Stomach (tissue), 9 donors: ENCODE data around the gene ABHD4. TPM values are rescaled to one million over a fixed set of nuclear protein-coding genes. Genes with fewer than 3 reads are reported as not detected.

Source experiments
- DNase-seq, 2 donors: peaks; one replicate each; pipeline versions ENCODE4 v3.0.0 to v3.0.0-alpha.2; 2013 to 2019
- H3K27ac ChIP-seq, 5 donors: fragments of 200-600 bp in 4 of 5; sonication (generic) in 4 of 5; one replicate each; pipeline ENCODE4 v1.5.1; 2013 to 2019; ENCODE audit warnings: mild to moderate bottlenecking in 1 of 5, moderate library complexity in 1 of 5
- H3K27me3 ChIP-seq, 3 donors: fragments of 200-600 bp; sonication (generic); one replicate each; pipeline ENCODE4 v1.5.1; 2017 to 2019; ENCODE audit warnings: mixed run types in 1 of 3
- H3K36me3 ChIP-seq, 4 donors: fragments of 200-600 bp; sonication (generic); 1 replicate in 3 of 4; 2 replicates in 1 of 4; pipeline ENCODE4 v1.5.1; 2016 to 2019
- H3K4me1 ChIP-seq, 4 donors: fragments of 200-600 bp; sonication (generic); one replicate each; pipeline ENCODE4 v1.5.1; 2016 to 2019
- H3K4me3 ChIP-seq, 4 donors: fragments of 200-600 bp; sonication (generic) in 3 of 4; one replicate each; pipeline ENCODE4 v1.5.1; 2016 to 2019; ENCODE audit warnings: mild to moderate bottlenecking in 1 of 4
- H3K9me3 ChIP-seq, 4 donors: fragments of 200-600 bp; sonication (generic); one replicate each; pipeline ENCODE4 v1.5.1; 2016 to 2019
- EP300 ChIP-seq: sonication (generic); formaldehyde crosslinking; IDR thresholded peaks from one replicate; pipeline ENCODE4 v1.6.1; 2017; ENCODE audit warnings: antibody characterized with exemption
- POLR2A ChIP-seq, 4 donors: fragments of 450-650 bp; IDR thresholded peaks; one replicate each; pipeline ENCODE4 v1.6.1; 2016; ENCODE audit warnings: antibody characterized with exemption in 4 of 4, control low read depth in 2 of 4, mild to moderate bottlenecking in 1 of 4, moderate library complexity in 1 of 4
- POLR2AphosphoS5 ChIP-seq, 3 donors: sonication (generic); formaldehyde crosslinking; IDR thresholded peaks; one replicate each; pipeline ENCODE4 v1.6.1; 2016; ENCODE audit warnings: antibody characterized with exemption in 3 of 3
- WGBS, 5 donors: extraction: QIAGEN DNeasy Blood & Tissue Kit in 3 of 5; methylation state at CpG; one replicate each; pipeline versions ENCODE4 v1.1.5 to v1.1.7; 2013 to 2018; 5-methylcytosine and 5-hydroxymethylcytosine counted together
- intact Hi-C: fragments of 100-400 bp; cut with DNase I; formaldehyde crosslinking; loops from one replicate; pipeline ENCODE4 v1.15.1; 2023; ENCODE audit warnings: low total_unique reads
- polyA plus RNA-seq, 3 donors: library from polyadenylated mRNA; stranded (reverse); fragments of 200-250 nt; gene quantifications; one replicate each; pipeline ENCODE4 v1.2.3, GENCODE V29; 2013
- total RNA-seq, 5 donors: library from RNA; depleted of rRNA; stranded (reverse); fragments of >200 nt; gene quantifications; one replicate each; pipeline versions ENCODE4 v1.1.0 to v1.2.3, GENCODE V29; 2014 to 2016
- TF ChIP-seq, protein P1 (sequence below), 7 experiments: fragments of 450-650 bp in 4 of 7; fragments of 200-600 bp in 3 of 7; sonication (generic) in 3 of 7; IDR thresholded peaks; one replicate each; pipeline ENCODE4 v1.5.1; 2016 to 2019; ENCODE audit warnings: antibody characterized with exemption in 7 of 7, control low read depth in 2 of 7, mild to moderate bottlenecking in 1 of 7
- donor health status: healthy with polysubstance abuse.
- donor health status: Bipolar disorder and iron deficiency.
- donor health status: healthy.

ABHD4 gene
- total and polyA plus RNA-seq, 8 donors: 12.2 to 130 (median 23.2) TPM

DNA sequence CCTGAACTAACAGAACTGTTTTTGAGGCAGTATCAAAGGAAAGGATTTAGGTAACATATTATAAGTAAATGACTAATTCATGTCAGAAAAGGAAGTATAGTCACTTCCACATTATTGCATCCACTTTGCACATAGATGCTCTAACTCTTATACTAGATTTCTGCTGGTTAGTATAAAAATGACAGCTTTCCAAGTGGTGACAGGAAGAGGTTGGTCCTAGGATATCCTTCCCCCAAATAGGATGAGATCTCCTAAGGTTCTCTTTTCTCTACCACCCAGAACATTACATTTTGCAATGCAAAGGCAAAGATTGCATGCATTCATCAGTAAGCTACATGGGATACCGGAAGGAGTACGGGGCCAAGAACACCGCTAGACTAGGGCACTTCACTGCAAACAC lies 24.3 kb upstream of the ABHD4 start:
- Histone ChIP-seq H3K27me3 (no peaks in the 10 kb centered on the region), H3K4me1 (peaks cover 19 to 58% (median 37%) of the 10 kb centered on the region in 4 donors), H3K36me3 (peaks cover 9 to 51% (median 45%) of the 10 kb centered on the region in 4 donors), H3K27ac (no peak overlapping the region), H3K4me3 (no peak overlapping the region), H3K9me3 (no peaks in the 10 kb centered on the region)
- WGBS, 5 donors: 78 to 99% (median 96%) methylated on average over 3 of the region's 3 CpGs
- TF ChIP-seq POLR2A (IDR thresholded peaks at IDR 0.05) (no peak), POLR2AphosphoS5 (IDR thresholded peaks at IDR 0.05) (no peak), EP300 (no peak)
- TF ChIP-seq, protein P1, sequence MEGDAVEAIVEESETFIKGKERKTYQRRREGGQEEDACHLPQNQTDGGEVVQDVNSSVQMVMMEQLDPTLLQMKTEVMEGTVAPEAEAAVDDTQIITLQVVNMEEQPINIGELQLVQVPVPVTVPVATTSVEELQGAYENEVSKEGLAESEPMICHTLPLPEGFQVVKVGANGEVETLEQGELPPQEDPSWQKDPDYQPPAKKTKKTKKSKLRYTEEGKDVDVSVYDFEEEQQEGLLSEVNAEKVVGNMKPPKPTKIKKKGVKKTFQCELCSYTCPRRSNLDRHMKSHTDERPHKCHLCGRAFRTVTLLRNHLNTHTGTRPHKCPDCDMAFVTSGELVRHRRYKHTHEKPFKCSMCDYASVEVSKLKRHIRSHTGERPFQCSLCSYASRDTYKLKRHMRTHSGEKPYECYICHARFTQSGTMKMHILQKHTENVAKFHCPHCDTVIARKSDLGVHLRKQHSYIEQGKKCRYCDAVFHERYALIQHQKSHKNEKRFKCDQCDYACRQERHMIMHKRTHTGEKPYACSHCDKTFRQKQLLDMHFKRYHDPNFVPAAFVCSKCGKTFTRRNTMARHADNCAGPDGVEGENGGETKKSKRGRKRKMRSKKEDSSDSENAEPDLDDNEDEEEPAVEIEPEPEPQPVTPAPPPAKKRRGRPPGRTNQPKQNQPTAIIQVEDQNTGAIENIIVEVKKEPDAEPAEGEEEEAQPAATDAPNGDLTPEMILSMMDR (IDR thresholded peaks at IDR 0.05): no peak
- no peak for DNase-seq
- intact Hi-C loops: loop anchor here (10.0 kb wide), 1 partner anchor 71 kb away; the partner anchor contains the start of gene OR6J1

DNA sequence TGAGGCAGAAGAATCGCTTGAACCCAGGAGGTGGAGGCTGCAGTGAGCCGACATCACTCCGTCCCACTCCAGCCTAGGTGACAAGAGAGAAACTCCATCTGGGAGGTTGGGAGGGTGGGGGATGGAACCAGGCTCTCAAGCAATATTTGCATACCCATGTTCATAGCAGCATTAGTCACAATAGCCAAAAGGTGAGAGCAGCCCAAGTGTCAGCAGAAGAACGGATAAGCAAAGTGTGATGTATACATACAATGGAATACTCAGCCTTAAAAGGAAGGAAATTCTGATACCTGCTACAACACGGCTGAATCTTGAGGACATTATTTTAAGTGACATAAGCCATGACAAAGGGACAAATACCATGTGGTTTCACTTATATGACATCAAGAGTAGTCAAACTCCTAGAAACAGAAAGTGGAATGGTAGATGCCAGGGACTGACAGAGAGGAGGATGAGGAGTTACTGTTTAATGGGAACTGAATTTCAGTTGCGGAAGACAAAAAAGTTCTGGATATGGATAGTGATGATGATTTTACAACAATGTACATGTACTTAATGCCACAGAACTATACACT lies 20.7 kb upstream of the ABHD4 start:
- no peak for TF ChIP-seq POLR2AphosphoS5 (IDR thresholded peaks at IDR 0.05)
- TF ChIP-seq, protein P1 (IDR thresholded peaks at IDR 0.05): no peak
- no peak for TF ChIP-seq EP300
- no peak for TF ChIP-seq POLR2A (IDR thresholded peaks at IDR 0.05)
- intact Hi-C loops: loop anchor here (10.0 kb wide), 1 partner anchor 67 kb away; the partner anchor contains the start of gene OR6J1
- no peaks in the 10 kb centered on the region for H3K27me3 ChIP-seq
- H3K4me1 ChIP-seq: peaks cover 2 to 53% (median 26%) of the 10 kb centered on the region in 4 donors
- H3K36me3 ChIP-seq: peaks cover 9 to 36% (median 29%) of the 10 kb centered on the region in 4 donors
- H3K9me3 ChIP-seq: no peaks in the 10 kb centered on the region
- H3K4me3 ChIP-seq: no peak overlapping the region
- H3K27ac ChIP-seq: no peak overlapping the region
- DNase-seq: no peak
- 72 to 82% (median 77%) methylated on average over 6 of the region's 6 CpGs for WGBS, 5 donors

DNA sequence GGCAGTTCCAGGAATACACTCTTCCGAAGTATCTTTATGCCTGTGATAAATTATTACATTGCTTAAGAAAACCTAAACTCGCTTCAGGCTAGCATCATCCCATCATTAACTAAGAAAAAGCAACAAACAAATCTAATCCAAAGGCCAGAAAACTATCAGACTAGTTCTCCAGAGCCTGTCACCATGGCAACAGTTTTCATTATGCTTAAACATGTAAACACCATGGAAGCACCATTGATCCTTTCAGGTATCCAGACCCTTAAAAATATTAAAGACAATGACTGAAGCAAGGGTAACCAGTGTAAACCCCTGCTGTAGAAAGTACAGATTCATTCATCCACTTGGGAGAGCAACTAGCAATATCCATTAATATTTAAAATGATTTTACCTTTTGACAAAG lies 18.9 kb upstream of the ABHD4 start:
- no peak overlapping the region for H3K27ac ChIP-seq
- peaks cover 0 to 61% (median 32%) of the 10 kb centered on the region in 4 donors for H3K4me1 ChIP-seq
- WGBS, 5 donors: 69 to 84% (median 73%) methylated on average over 2 of the region's 2 CpGs
- H3K27me3 ChIP-seq: no peaks in the 10 kb centered on the region
- peaks cover 4 to 25% (median 16%) of the 10 kb centered on the region in 4 donors for H3K36me3 ChIP-seq
- H3K4me3 ChIP-seq: no peak overlapping the region
- intact Hi-C loops: loop anchor here (10.0 kb wide), 1 partner anchor 66 kb away; the partner anchor contains the start of gene OR6J1
- TF ChIP-seq POLR2AphosphoS5 (IDR thresholded peaks at IDR 0.05) (no peak), POLR2A (IDR thresholded peaks at IDR 0.05) (no peak), EP300 (no peak)
- TF ChIP-seq, protein P1 (IDR thresholded peaks at IDR 0.05): no peak
- DNase-seq: no peak
- no peaks in the 10 kb centered on the region for H3K9me3 ChIP-seq

DNA sequence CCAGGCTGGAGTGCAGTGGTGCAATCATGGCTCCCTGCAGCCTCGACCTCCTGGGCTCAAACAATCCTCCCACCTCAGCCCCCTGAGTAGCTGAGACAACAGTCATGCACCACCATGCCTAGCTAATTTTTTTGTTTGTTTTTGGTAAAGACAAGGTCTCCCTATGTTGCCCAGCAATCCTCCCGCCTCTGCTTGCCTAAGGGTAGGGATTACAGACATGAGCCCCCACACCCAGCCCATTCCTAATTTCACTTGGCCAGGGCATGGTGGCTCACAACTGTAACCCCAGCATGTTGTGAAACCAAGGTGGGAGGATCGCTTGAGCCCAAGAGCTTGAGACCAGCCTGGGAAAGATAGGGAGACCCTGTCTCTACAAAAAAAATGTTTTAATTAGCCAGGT lies 18.2 kb upstream of the ABHD4 start:
- peaks cover 0 to 68% (median 38%) of the 10 kb centered on the region in 4 donors for H3K4me1 ChIP-seq
- no peak overlapping the region for H3K27ac ChIP-seq
- no peaks in the 10 kb centered on the region for H3K27me3 ChIP-seq
- TF ChIP-seq EP300: no peak
- TF ChIP-seq POLR2AphosphoS5 (IDR thresholded peaks at IDR 0.05): no peak
- TF ChIP-seq, protein P1 (IDR thresholded peaks at IDR 0.05): no peak
- TF ChIP-seq POLR2A (IDR thresholded peaks at IDR 0.05): no peak
- H3K9me3 ChIP-seq: no peaks in the 10 kb centered on the region
- WGBS, 5 donors: 81 to 89% (median 82%) methylated on average over 3 of the region's 3 CpGs
- H3K36me3 ChIP-seq: peaks cover 0 to 18% (median 9%) of the 10 kb centered on the region in 4 donors
- H3K4me3 ChIP-seq: no peak overlapping the region
- no peak for DNase-seq
- intact Hi-C loops: loop anchor here (10.0 kb wide), 1 partner anchor 65 kb away; the partner anchor contains the start of gene OR6J1
